HG02981 (cell line): ENCODE measurements around the gene RICTOR.
A peak's percentile ranks its signal among the peaks of the same experiment; 100 is the strongest.

Experiments
- ATAC-seq: cut with Tn5 transposase; IDR thresholded peaks from one replicate; pipeline ENCODE4 v1.9.1; 2021; ENCODE audit warnings: mild to moderate bottlenecking, moderate library complexity; ENCODE audit not compliant: unreplicated experiment

Gene RICTOR

GRCh38 chr5:39093352-39093751, 19.2 kb upstream of the RICTOR start:
- no peak for ATAC-seq

GRCh38 chr5:39092581-39093351, 18.6 kb upstream of the RICTOR start:
- no peak for ATAC-seq

GRCh38 chr5:39091940-39092580, 17.9 kb upstream of the RICTOR start:
- no peak for ATAC-seq

GRCh38 chr5:39083968-39084367, 9.8 kb upstream of the RICTOR start:
- no peak for ATAC-seq

GRCh38 chr5:39082995-39083394, 8.8 kb upstream of the RICTOR start:
- ATAC-seq = no peak

- no peak for ATAC-seq
Observed at GRCh38 chr5:39080597-39081204, 6.5 kb upstream of the RICTOR start.

- no peak for ATAC-seq
Observed at GRCh38 chr5:39080168-39080567, 6.0 kb upstream of the RICTOR start.

- no peak for ATAC-seq
Observed at GRCh38 chr5:39079147-39079546, 4.9 kb upstream of the RICTOR start.

- ATAC-seq = peak; percentile 16
Observed at GRCh38 chr5:39076757-39077728, 2.8 kb upstream of the RICTOR start.

GRCh38 chr5:39076101-39076756, 2.0 kb upstream of the RICTOR start:
- ATAC-seq = no peak

- ATAC-seq = peak; percentile 20
Observed at GRCh38 chr5:39073767-39074016, 507 bp downstream of the RICTOR start.

- ATAC-seq = peak; percentile 46
Observed at GRCh38 chr5:39072925-39073766, 1.1 kb downstream of the RICTOR start.

GRCh38 chr5:39068099-39068498, 6.1 kb downstream of the RICTOR start:
- ATAC-seq = no peak

GRCh38 chr5:39064450-39064849, 9.7 kb downstream of the RICTOR start:
- no peak for ATAC-seq

GRCh38 chr5:39063037-39063436, 11.2 kb downstream of the RICTOR start:
- ATAC-seq = no peak

GRCh38 chr5:39062530-39062929, 11.7 kb downstream of the RICTOR start:
- no peak for ATAC-seq

GRCh38 chr5:39062104-39062503, 12.1 kb downstream of the RICTOR start:
- no peak for ATAC-seq

GRCh38 chr5:39059064-39059463, 15.1 kb downstream of the RICTOR start:
- ATAC-seq = no peak

GRCh38 chr5:39058178-39058921, 15.8 kb downstream of the RICTOR start:
- ATAC-seq = peak; percentile 88
